ENCODE measurements around the gene SEC14L2. TPM values are rescaled to one million over a fixed set of nuclear protein-coding genes. Genes with fewer than 3 reads are reported as not detected.

The SEC14L2 gene
- polyA plus RNA-seq, 2 of the 4 experiments (the other 2 are of a cell fraction): 12.8 to 15.2 TPM

- Histone ChIP-seq H3K4me2 (no peak overlapping the region), H3K4me1 (no peaks in the 10 kb centered on the region), H3K4me3 (no peak overlapping the region), H3K9me3 (no peaks in the 10 kb centered on the region), H3K27ac (no peak overlapping the region)
- 58% methylated on average over 2 of the region's 2 CpGs for WGBS (ENCODE audit: missing lambda C conversion rate)
- ATAC-seq (no peak), DNase-seq (ENCODE audit: low read depth in 1 of 2, low spot score in 1 of 2) (no peak), FAIRE-seq (no peak)
- ChIA-PET POLR2A (no interaction called here), CTCF (interaction anchor here (2.6 kb wide), 1 partner anchor 13 kb away, joined by 8 read pairs; no protein-coding TSS in a partner anchor)
- TF ChIP-seq CHD2 (IDR thresholded peaks at IDR 0.05; ENCODE audit: low read length, partially characterized antibody): no peak
- no peak for TF ChIP-seq KDM1A (IDR thresholded peaks at IDR 0.05; ENCODE audit: low read depth)
- no peak for TF ChIP-seq SMC3 (IDR thresholded peaks at IDR 0.05)
- no peak for TF ChIP-seq BCL3 (IDR thresholded peaks at IDR 0.05)
- no peak for TF ChIP-seq JUNB (IDR thresholded peaks at IDR 0.05)
- TF ChIP-seq ZFP36 (IDR thresholded peaks at IDR 0.05; ENCODE audit: borderline replicate concordance, partially characterized antibody): no peak
- TF ChIP-seq RFX5 (IDR thresholded peaks at IDR 0.05): no peak
- no peak for TF ChIP-seq EHMT2 (IDR thresholded peaks at IDR 0.05; ENCODE audit: low read depth)
- TF ChIP-seq CHD4 (IDR thresholded peaks at IDR 0.05; ENCODE audit: borderline replicate concordance): no peak
These were observed 35.7 kb downstream of the SEC14L2 start for GRCh38 chr22:30432520-30432919.

- TF ChIP-seq ZFP36 (IDR thresholded peaks at IDR 0.05; ENCODE audit: borderline replicate concordance, partially characterized antibody) (no peak), KDM5A (IDR thresholded peaks at IDR 0.05) (no peak)
- Histone ChIP-seq H3K9me3 (no peaks in the 10 kb centered on the region), H3K4me1 (no peaks in the 10 kb centered on the region), H3K27ac (no peak overlapping the region), H3K4me2 (no peak overlapping the region), H3K4me3 (no peak overlapping the region)
- 83% methylated on average over 3 of the region's 3 CpGs for WGBS (ENCODE audit: missing lambda C conversion rate)
- ChIA-PET CTCF (interaction anchor here (0.6 to 2.6 kb wide), 6 partner anchors 12 to 145 kb away, joined by 3 to 8 read pairs (median 5); partner anchors contain the start of gene SEC14L2), POLR2A (no interaction called here)
- FAIRE-seq (no peak), DNase-seq (ENCODE audit: low read depth in 1 of 2, low spot score in 1 of 2) (no peak), ATAC-seq (no peak)
These were observed 36.4 kb downstream of the SEC14L2 start for GRCh38 chr22:30433227-30433626.

- POLR2A ChIA-PET: no interaction called here
- WGBS (ENCODE audit: missing lambda C conversion rate): no CpG with 5 or more reads among the region's 1 CpG
- ATAC-seq: no peak
- H3K4me1 ChIP-seq: no peaks in the 10 kb centered on the region
- H3K9me3 ChIP-seq: no peaks in the 10 kb centered on the region
- H3K27ac ChIP-seq: no peak overlapping the region
- no peak for DNase-seq (ENCODE audit: low read depth in 1 of 2, low spot score in 1 of 2)
- no peak for FAIRE-seq
- CTCF ChIA-PET: interaction anchor here (0.9 to 2.1 kb wide), 5 partner anchors 11 to 146 kb away, joined by 3 to 7 read pairs (median 4); partner anchors contain the start of gene SEC14L2
- H3K4me3 ChIP-seq: no peak overlapping the region
- no peak overlapping the region for H3K4me2 ChIP-seq
- no peak for TF ChIP-seq POLR2A (IDR thresholded peaks at IDR 0.05; ENCODE audit: low read length)
- TF ChIP-seq, protein P1, sequence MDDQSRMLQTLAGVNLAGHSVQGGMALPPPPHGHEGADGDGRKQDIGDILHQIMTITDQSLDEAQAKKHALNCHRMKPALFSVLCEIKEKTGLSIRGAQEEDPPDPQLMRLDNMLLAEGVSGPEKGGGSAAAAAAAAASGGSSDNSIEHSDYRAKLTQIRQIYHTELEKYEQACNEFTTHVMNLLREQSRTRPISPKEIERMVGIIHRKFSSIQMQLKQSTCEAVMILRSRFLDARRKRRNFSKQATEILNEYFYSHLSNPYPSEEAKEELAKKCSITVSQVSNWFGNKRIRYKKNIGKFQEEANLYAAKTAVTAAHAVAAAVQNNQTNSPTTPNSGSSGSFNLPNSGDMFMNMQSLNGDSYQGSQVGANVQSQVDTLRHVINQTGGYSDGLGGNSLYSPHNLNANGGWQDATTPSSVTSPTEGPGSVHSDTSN (IDR thresholded peaks at IDR 0.05): no peak
- no peak for TF ChIP-seq PHF8 (IDR thresholded peaks at IDR 0.05; ENCODE audit: borderline replicate concordance, low read depth)
- no peak for TF ChIP-seq HOXA7 (CRISPR knock-in tag; IDR thresholded peaks at IDR 0.05)
- TF ChIP-seq EHF (CRISPR knock-in tag; IDR thresholded peaks at IDR 0.05): no peak
- TF ChIP-seq, protein P2, sequence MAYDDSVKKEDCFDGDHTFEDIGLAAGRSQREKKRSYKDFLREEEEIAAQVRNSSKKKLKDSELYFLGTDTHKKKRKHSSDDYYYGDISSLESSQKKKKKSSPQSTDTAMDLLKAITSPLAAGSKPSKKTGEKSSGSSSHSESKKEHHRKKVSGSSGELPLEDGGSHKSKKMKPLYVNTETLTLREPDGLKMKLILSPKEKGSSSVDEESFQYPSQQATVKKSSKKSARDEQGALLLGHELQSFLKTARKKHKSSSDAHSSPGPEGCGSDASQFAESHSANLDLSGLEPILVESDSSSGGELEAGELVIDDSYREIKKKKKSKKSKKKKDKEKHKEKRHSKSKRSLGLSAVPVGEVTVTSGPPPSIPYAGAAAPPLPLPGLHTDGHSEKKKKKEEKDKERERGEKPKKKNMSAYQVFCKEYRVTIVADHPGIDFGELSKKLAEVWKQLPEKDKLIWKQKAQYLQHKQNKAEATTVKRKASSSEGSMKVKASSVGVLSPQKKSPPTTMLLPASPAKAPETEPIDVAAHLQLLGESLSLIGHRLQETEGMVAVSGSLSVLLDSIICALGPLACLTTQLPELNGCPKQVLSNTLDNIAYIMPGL (CRISPR knock-in tag; IDR thresholded peaks at IDR 0.05; ENCODE audit: borderline replicate concordance): no peak
- TF ChIP-seq NFE2L2 (conservative IDR thresholded peaks at IDR 0.05; ENCODE audit: low read length): no peak
- no peak for TF ChIP-seq ATOH8 (CRISPR knock-in tag; IDR thresholded peaks at IDR 0.05; ENCODE audit: low read depth)
- no peak for TF ChIP-seq TP53 (CRISPR knock-in tag; IDR thresholded peaks at IDR 0.05)
- no peak for TF ChIP-seq MYC (IDR thresholded peaks at IDR 0.05; ENCODE audit: borderline replicate concordance, low read length)
- TF ChIP-seq FOSL2 (IDR thresholded peaks at IDR 0.05): no peak
- no peak for TF ChIP-seq FOSL2 (CRISPR knock-in tag; IDR thresholded peaks at IDR 0.05)
- TF ChIP-seq CBX8 (IDR thresholded peaks at IDR 0.05): no peak
- no peak for TF ChIP-seq BCL3 (IDR thresholded peaks at IDR 0.05)
- no peak for TF ChIP-seq RCOR1 (IDR thresholded peaks at IDR 0.05; ENCODE audit: low read depth, low read length)
- TF ChIP-seq KDM5A (IDR thresholded peaks at IDR 0.05): no peak
- no peak for TF ChIP-seq HEYL (CRISPR knock-in tag; IDR thresholded peaks at IDR 0.05)
- no peak for TF ChIP-seq CHD4 (IDR thresholded peaks at IDR 0.05; ENCODE audit: borderline replicate concordance)
- no peak for TF ChIP-seq RFX5 (IDR thresholded peaks at IDR 0.05)
- no peak for TF ChIP-seq ESRRA (IDR thresholded peaks at IDR 0.05; ENCODE audit: borderline replicate concordance, low read length)
These were observed 37.0 kb downstream of the SEC14L2 start for GRCh38 chr22:30433773-30434172.
